HepG2 (cell line): ENCODE results near the gene FAM83G.
"Not testable (repeated sequence)": the region's sequence is repeated elsewhere in the genome, so short reads cannot be mapped to it uniquely, and the experiment has no call there.

ENCODE experiments used
- CHD2 ChIP-seq: IDR thresholded peaks from 2 replicates; pipeline ENCODE4 v1.6.1; 2011; ENCODE audit warnings: low read depth, low read length, improper control_type of control experiment
- CTCF ChIP-seq: sonication (generic); formaldehyde crosslinking; IDR thresholded peaks from 2 replicates; pipeline ENCODE4 v1.5.0; 2020; ENCODE audit warnings: mild to moderate bottlenecking, missing genetic modification reagents, moderate library complexity
- FOXA3 ChIP-seq: IDR thresholded peaks from 2 replicates; pipeline ENCODE4 v1.6.1; 2016; ENCODE audit warnings: missing genetic modification reagents, missing compliant biosample characterization
- MATR3 ChIP-seq: sonication (generic); formaldehyde crosslinking; IDR thresholded peaks from 2 replicates; pipeline ENCODE4 v1.4.0; 2020; ENCODE audit warnings: missing genetic modification reagents
- ZNF607 ChIP-seq: sonication (generic); formaldehyde crosslinking; IDR thresholded peaks from 2 replicates; pipeline ENCODE4 v1.5.1; 2020; ENCODE audit warnings: missing genetic modification reagents, mild to moderate bottlenecking, borderline replicate concordance
- ZNF883 ChIP-seq: sonication (generic); formaldehyde crosslinking; IDR thresholded peaks from 2 replicates; pipeline ENCODE4 v1.5.1; 2020; ENCODE audit warnings: mild to moderate bottlenecking, missing genetic modification reagents; ENCODE audit errors: not compliant biosample characterization
- TF ChIP-seq, protein P1 (sequence below): sonication (generic); formaldehyde crosslinking; IDR thresholded peaks from 2 replicates; pipeline ENCODE4 v1.4.0; 2020; ENCODE audit warnings: low read depth, mild to moderate bottlenecking, missing genetic modification reagents

- TF ChIP-seq ZNF607; CTCF (CRISPR knock-in tag); FOXA3 (CRISPR knock-in tag); CHD2; ZNF883 (CRISPR knock-in tag); MATR3 (CRISPR knock-in tag): not testable (repeated sequence)
- TF ChIP-seq, protein P1, sequence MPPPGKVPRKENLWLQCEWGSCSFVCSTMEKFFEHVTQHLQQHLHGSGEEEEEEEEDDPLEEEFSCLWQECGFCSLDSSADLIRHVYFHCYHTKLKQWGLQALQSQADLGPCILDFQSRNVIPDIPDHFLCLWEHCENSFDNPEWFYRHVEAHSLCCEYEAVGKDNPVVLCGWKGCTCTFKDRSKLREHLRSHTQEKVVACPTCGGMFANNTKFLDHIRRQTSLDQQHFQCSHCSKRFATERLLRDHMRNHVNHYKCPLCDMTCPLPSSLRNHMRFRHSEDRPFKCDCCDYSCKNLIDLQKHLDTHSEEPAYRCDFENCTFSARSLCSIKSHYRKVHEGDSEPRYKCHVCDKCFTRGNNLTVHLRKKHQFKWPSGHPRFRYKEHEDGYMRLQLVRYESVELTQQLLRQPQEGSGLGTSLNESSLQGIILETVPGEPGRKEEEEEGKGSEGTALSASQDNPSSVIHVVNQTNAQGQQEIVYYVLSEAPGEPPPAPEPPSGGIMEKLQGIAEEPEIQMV (CRISPR knock-in tag): not testable (repeated sequence)
Observed at GRCh38 chr17:19028671-19029070, 24.1 kb upstream of the FAM83G start.
